ENCODE measurements around the gene TNPO2.
"Not testable (repeated sequence)": the region's sequence is repeated elsewhere in the genome, so short reads cannot be mapped to it uniquely, and the experiment has no call there.

The TNPO2 gene

GRCh38 chr19:12705169-12705568 is 18.6 kb downstream of the TNPO2 start:
- DNase-seq: no peak

- DNase-seq: no peak
Observed at GRCh38 chr19:12703046-12703445, 20.7 kb downstream of the TNPO2 start.

DNA sequence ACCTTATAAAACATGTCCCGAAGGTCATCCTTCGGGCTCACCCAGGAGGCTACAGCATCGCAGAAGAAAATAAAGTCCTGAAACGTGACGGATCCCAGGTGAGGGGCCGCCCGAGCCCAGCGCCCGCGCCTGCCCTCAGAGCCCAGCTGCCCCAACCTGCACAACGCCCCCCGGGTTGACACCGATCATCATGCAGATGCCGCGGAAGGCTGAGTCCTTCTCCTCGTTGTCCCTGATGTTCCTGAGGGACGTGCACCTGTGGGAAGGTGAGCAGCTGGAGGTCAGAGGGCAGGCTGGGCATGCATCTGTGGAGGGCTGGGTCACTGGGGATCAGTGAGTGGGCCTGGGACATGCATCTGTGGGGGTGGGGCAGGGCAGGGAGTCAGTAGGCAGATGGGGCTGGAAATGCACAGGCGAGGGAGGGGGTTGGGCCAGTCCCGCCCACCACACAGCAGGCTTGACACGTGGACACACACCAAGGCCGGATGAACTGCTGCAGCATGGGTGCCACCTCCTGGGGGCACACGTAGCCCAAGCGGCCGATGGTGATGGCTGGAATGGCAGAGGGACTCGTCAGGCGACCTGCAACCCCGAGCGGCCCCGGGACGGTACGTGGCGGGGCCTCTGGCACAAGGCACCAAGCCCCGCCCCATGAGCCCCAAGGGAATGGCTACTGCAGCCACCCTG is 22.0 kb downstream of the TNPO2 start:
- no peak for DNase-seq

- DNase-seq: no peak
Observed at GRCh38 chr19:12698138-12698537, 25.6 kb downstream of the TNPO2 start.

DNA sequence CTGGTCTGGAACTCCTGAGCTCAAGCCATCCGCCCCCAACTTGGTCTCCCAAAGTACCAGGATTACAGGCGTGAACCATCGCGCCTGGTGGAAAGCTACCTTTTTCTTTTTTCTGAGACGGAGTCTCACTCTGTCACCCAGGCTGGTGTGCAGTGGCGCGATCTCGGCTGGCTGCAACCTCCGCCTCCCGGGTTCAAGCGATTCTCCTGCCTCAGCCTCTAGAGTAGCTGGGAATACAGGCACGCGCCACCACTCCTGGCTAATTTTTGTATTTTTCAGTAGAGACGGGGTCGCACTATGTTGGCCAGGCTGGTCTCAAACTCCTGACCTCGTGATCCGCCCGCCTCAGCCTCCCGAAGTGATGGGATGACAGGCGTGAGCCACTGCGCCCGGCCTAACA is 26.3 kb downstream of the TNPO2 start:
- DNase-seq: not testable (repeated sequence)

DNA sequence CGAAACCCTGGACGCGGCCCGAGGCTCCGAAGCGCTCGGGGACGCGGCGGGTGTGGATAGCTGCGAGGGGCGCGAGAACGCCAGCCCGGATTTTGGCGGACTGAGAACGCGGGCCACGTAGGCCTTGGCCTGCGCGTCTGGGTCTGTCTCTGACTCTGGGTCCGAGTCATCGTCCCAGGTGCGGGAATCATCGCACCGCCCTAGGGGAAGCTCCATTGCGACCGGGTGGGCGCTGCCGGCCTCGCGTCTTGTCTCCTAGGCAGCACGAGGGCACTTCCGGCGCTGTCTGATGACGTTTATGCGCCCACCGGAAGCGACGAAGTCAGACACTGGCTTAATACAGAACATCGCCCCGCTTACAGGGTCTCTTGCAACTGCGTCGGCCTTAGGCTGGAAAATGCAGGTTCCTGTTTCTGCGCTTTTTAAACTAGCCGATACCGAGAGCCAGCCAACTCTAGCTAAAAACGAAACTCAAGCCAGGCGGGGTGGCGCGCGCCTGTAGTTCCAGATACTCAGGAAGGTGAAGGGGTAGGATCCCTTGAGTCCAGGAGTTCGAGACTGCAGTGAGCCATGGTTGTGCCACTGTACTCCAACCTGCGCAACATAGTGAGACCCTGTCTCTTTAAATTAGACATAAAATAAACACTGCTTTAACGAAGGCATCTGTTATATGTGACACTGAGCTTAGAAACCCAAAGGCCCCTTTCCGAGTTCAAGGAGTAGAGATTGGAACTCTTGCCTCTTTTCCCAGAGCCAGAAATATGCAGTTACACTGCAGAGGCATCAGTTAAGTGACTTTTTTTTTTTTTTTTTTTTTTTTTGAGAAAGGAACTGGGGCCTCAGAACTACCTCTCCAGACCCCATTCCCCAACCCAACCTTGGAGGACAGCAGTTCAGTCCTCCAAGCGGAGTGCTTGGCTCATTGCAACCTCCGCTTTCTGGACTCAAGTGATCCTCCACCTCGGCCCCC is 27.1 kb downstream of the TNPO2 start, which contains the start of gene FBXW9:
TSS of gene FBXW9 (minus strand) at position 266 of the 970 bp plus-strand sequence. CDS start at position 216, 50 bp downstream.
- peak; percentile 45 for DNase-seq

- DNase-seq: no peak
Observed at GRCh38 chr19:12695997-12696365, 27.8 kb downstream of the TNPO2 start.

DNA sequence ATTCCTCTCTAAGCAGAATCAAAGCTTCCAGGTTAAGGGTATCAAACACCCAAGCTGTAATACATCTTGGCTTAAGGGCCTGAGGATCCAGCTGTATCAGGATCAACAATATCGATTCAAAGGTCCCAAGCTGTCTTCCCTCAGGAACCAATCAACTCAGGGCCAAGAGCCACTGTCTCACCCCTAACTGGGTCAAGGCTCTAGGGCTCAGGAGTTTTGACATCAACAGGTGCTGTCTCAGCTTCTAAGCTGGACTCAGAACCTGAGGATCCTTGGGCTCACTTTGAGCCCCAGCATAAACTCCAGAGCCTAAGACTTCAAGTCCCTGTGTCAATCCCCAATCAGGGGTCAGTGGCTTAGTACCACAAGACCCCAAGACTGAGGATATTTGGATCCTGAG is 28.2 kb downstream of the TNPO2 start:
- no peak for DNase-seq

- DNase-seq: no peak
Observed at GRCh38 chr19:12695096-12695495, 28.6 kb downstream of the TNPO2 start.

DNA sequence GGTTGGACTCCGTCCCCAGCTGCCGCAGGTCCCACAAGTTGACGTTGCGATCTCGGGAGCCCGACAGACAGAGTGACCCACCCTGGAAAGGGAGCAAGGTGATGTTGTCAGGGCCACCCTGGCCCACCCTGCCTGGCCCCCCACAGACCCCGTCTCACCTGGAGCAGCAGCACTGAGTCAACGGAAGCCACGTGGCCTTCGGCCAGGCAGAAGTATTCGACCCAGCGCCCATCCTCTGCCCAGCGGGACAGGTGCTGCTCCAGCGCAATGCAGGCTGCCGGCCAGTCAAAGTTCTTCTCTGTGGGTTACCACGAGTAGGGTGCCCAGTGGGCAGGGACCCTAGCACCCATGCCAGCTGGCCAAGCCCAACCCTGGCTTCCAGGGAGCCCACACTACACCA is 29.1 kb downstream of the TNPO2 start:
- DNase-seq: no peak

DNA sequence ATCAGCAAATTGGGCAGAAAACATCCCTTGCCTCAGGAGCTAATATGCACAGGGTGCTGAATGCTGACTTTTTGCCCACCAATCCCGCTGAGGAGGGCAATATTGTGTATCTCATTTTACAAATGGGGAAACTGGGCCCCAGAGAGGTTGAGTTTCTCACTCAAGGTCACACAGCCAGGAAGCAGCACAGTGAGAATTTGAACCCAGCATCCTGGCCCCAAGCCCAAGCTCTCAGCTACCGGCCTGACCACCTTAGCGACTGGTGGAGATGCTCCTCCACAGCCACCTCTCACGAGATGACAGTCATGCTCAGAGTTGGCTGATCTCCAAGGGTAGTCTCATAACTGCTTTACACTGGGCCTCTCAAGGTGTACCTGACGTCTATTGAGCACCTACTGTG is 30.8 kb downstream of the TNPO2 start:
- no peak for DNase-seq

DNA sequence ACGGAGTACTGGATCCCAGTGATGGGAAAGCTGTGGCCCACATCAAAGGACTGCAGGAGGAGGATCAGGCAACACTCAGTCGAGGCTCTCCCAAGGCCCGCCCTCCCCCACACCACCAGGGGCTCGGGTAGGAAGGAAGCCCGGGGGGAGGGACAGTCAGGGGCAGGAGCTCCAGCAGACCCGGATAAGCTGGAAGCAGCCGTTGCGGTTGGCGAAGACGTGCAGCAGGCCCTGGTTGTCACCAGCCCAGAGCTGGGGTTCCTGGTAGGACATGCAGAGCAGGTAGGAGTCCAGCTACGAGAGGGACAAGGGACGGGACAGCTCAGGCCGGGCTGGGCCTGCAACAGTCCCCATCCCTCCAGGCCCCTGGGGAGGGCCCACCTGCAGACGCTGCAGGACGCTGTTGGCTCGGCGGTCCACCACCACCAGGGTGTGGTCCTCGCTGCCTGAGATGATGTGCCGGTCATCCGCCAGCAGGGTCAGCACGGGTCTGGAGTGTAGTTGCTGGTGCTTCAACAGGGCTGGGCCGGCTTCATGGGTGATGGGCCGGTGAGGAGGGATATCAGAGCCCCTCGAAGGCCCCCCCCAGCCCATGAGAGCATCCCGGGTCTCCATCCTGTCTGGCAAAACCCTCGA is 34.0 kb downstream of the TNPO2 start:
- DNase-seq: no peak

- no peak for DNase-seq
Observed at GRCh38 chr19:12689012-12689411, 34.7 kb downstream of the TNPO2 start.

DNA sequence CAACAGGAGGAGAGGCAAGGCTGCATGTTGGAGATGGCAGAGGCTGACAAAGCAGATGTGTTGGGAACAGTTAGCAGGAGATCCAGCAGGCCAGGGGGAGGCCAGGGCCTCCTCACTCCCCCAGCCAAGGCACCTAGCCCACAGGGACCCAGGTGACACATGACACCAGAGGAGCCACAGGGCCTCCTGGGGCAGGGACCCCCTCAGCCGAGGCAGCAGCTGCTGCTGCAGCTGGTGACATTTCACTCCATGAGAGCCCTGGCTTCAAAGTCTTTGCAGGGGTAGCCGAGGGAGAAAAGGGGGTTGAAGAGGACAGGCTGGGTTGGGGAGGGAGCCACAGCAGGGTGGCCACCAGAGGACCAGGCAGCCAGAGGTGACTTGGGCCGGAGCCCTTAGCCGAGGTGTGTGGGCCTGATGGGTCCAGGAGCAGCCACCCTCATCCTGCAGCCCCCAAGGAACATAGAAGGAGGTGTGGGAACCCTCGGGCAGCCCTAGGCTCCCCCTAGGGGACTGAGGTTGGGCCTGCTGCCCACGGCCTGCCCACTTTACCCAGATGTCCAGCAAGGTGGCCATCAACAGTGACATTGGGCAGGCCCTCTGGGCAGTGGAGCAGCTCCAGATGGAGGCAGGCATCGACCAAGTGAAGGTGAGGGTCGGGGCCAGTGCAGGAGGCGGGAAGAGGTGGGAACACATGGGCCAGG is 36.1 kb downstream of the TNPO2 start, which contains the start of gene GNG14:
TSS of gene GNG14 (plus strand) at position 503 of the 701 bp plus-strand sequence. CDS start at position 554, 51 bp downstream.
- DNase-seq: no peak

DNA sequence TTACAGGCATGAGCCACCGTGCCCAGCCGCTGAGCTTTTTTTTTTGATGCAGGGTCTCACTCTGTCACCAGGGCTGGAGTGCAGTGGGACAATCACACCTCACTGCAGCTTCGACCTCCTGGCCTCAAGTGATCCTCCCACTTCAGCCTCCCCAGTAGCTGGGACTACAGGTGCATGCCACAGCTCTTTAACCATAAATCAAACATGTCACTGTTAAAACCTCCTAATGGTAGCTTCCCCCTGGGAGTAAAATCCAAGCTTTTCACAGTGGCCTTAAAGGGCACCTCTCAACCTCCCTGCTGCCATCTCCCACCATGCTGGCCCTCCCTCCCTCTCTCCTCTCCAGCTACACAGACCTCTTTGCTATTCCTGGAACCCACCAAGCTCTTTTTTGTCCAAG is 37.9 kb downstream of the TNPO2 start:
- DNase-seq: no peak

DNA sequence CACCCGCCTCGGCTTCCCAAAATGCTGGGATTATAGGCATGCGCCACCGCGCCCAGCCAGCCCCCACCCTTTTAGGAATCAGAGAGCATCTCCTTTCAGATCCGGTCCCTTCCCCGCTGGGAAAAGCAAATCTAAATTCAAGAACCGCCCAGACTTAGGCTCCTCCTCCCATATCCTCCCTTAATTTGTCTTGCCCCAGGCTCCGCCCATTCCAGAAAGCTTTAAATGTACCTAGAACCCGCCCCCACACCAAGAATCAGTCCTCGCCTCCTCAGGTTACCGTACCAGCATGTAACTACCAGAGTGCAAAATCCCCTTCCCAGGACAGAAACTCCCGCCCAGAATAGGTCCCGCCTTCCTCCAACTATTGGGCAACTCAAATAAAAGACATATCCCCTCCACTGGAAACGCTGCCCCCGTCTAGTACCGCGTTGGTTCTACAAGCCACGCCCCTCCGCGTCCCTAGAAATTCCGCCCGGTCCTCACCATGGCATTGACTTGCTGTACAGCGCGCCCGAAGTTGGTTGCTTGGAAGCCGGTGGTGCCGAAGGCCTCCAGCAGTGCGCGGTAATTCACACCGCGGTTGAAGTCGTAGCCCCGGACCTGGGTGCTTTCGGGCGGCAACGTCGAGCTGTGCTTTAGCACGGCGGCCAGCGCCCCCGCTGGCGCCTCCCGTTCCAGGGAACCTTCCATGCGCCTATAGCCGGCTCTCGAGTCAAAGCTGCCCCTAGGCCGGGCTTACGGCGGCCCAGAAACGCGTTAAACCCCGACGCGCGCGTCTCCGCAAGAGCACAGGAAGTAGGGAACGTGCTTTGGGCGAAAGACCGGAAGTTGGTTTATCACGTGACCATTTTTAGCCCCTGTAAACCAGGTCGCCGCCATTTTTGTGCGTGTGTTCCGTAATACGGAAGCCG is 42.4 kb downstream of the TNPO2 start, which contains the start of gene DHPS:
TSS of gene DHPS (minus strand) at position 807 of the 914 bp plus-strand sequence. CDS start at position 693, 114 bp downstream.
- peak; percentile 98 for DNase-seq

GRCh38 chr19:12680034-12680433 is 43.7 kb downstream of the TNPO2 start:
- no peak for DNase-seq

- DNase-seq: not testable (repeated sequence)
Observed at GRCh38 chr19:12678039-12678438, 45.7 kb downstream of the TNPO2 start.

- DNase-seq: no peak
Observed at GRCh38 chr19:12676928-12677327, 46.8 kb downstream of the TNPO2 start.

- DNase-seq: peak; percentile 51
Observed at GRCh38 chr19:12676384-12676792, 47.3 kb downstream of the TNPO2 start.

GRCh38 chr19:12675940-12676339 is 47.8 kb downstream of the TNPO2 start:
- no peak for DNase-seq
